SH-SY5Y (cell line): ENCODE results near the gene TMEM186.

ENCODE experiments used
- GATA2 ChIP-seq: IDR thresholded peaks from 2 replicates; pipeline ENCODE4 v1.6.1; 2011; ENCODE audit warnings: mild to moderate bottlenecking, low read depth, low read length
- GATA3 ChIP-seq: IDR thresholded peaks from 2 replicates; pipeline ENCODE4 v1.6.1; 2011; ENCODE audit warnings: low read depth, mild to moderate bottlenecking, low read length, moderate library complexity

DNA sequence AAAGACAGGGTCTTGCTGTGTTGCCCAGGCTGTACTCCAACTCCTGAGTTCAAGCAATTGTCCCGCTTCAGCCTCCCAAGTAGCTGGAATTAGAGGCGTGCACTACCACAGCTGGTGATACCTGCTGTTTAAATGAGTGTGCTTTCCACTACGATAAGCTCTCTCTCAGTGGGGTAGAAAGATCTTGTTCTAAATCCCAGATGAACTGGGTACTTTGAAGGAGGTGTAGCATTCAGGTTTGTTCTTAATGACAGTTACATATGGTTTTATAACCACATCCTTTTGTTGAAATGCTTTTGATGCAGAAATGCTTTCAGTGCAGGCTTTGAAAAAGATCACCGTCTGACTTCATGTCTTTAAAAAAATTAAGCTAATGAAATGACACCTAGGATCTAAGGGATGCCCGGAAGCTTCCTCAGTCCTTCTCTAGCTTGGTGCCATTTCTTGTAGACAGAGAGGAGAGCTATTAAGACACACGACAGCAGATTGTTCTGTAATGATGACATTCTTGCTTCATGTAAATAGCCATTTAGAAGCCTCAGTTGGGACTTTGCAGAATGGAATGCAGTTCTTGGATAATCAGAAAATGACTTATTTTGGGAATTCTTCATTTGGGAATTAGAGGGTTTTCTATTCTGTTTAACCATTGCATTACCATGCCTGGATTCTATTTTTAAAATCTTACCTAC lies 19.7 kb upstream of the TMEM186 start:
- no peak for TF ChIP-seq GATA2
- no peak for TF ChIP-seq GATA3
